Stimulated activated CD8-positive, alpha-beta memory T cell treated with anti-CD3 and anti-CD28 coated beads, Interleukin-12 subunit alpha, Interleukin-12 subunit beta, amount 100 ng/mL, for 24 hours (primary cell): Measurements from ENCODE around the gene NELFB.

Experiments used
- DNase-seq: peaks from one replicate; pipeline ENCODE4 v3.0.0-alpha.2; 2020; ENCODE audit errors: extremely low read depth

NELFB gene

GRCh38 chr9:137303151-137303892 lies 48.2 kb downstream of the NELFB start:
- no peak for DNase-seq

GRCh38 chr9:137303893-137304382 lies 48.8 kb downstream of the NELFB start:
- no peak for DNase-seq

- no peak for DNase-seq
Measured at GRCh38 chr9:137304383-137305059, 49.4 kb downstream of the NELFB start.

GRCh38 chr9:137305060-137305797 lies 50.1 kb downstream of the NELFB start:
- no peak for DNase-seq

- no peak for DNase-seq
Measured at GRCh38 chr9:137305798-137306065, 50.6 kb downstream of the NELFB start.

GRCh38 chr9:137306066-137306849 lies 51.1 kb downstream of the NELFB start:
- DNase-seq = no peak

GRCh38 chr9:137306850-137307254 lies 51.7 kb downstream of the NELFB start:
- no peak for DNase-seq

- no peak for DNase-seq
Measured at GRCh38 chr9:137307255-137308056, 52.3 kb downstream of the NELFB start.

- no peak for DNase-seq
Measured at GRCh38 chr9:137308057-137308619, 53.0 kb downstream of the NELFB start.

GRCh38 chr9:137309368-137310188 lies 54.5 kb downstream of the NELFB start:
- DNase-seq = no peak

- DNase-seq = no peak
Measured at GRCh38 chr9:137310189-137311052, 55.3 kb downstream of the NELFB start.

- no peak for DNase-seq
Measured at GRCh38 chr9:137311171-137311985, 56.3 kb downstream of the NELFB start.

- no peak for DNase-seq
Measured at GRCh38 chr9:137311986-137312851, 57.1 kb downstream of the NELFB start.

- DNase-seq = no peak
Measured at GRCh38 chr9:137312852-137313325, 57.8 kb downstream of the NELFB start.

GRCh38 chr9:137313326-137313936 lies 58.3 kb downstream of the NELFB start:
- DNase-seq = no peak

GRCh38 chr9:137313956-137314560 lies 58.9 kb downstream of the NELFB start:
- no peak for DNase-seq
